ENCODE measurements around the gene LTB4R.

LTB4R gene

GRCh38 chr14:24279301-24280186 is 31.8 kb upstream of the LTB4R start:
- peak in 8 of 14 donors; percentile 21 to 48 (median 36) for DNase-seq

GRCh38 chr14:24280797-24281460 is 30.4 kb upstream of the LTB4R start:
- no peak for DNase-seq

GRCh38 chr14:24281636-24282035 is 29.7 kb upstream of the LTB4R start:
- DNase-seq = no peak

- no peak for DNase-seq
Measured at GRCh38 chr14:24282736-24283135, 28.6 kb upstream of the LTB4R start.

DNA sequence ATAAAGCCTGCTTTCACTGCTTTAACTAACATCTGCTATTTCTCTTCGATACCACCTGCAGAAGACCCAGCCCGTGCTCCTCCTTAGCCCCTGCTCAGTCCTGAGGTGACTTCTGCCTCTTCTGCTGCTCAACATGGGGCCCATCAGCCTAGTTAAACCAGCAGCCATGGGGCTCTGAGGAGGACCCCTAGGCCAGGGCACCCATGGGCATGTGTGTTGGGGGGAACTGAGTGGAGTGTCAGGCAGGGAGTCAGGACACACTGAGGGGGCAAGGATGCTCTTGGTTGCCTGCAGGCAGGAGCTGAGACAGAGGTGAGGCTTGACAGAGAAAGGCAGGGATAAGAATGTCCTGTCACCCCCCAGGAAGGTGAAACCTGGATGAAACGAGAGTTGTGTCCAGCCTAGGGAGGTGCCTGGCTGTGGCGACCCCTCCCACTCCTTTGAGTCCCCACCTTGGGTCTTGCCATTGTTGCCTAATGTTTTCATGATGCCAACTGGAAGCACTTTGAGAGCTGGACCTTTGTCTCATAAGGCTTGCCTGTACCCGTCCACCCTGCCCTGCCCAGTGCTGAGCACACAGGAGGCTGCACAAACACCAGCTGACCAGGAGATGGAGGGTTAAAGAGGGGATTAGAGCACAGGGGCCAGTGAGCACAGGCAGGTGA is 27.4 kb upstream of the LTB4R start:
- no peak for DNase-seq

GRCh38 chr14:24284501-24285035 is 26.7 kb upstream of the LTB4R start:
- DNase-seq = no peak

DNA sequence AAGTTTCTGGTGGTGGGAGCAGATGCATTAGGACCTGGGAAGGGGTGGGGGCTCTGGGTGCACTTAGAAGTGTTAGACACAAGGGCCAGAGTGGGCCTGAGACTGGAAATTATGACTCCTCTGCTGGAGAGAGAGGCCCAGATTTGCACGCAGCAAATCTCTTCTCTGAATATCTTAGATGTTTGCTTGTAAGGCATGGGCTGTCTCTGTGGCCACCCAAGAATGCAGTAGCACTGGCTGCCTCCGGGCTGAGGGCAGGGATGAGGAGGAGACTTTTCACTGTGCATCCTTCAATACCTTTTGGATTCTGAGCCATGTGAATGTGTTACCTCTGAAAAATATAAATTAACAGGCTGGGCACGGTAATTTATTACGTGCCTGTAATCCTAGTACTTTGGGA is 26.0 kb upstream of the LTB4R start:
- DNase-seq = no peak

DNA sequence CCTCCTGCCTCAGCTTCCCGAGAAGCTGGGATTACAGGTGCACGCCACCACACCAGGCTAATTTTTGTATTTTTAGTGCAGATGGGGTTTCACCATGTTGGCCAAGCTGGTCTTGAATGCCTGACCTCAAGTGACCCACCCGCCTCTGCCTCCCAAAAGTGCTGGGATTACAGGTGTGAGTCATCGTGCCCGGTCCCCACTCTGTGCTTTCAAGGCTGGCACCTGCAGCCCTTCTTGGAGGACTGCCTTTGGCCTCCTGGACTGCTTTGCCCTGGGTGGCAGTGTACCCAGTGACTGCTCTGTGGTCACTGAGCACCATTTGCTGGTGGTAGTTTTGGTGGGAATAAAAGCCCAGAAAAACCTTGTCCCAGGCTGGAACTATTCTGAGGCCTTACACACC is 24.3 kb upstream of the LTB4R start:
- no peak for DNase-seq

DNA sequence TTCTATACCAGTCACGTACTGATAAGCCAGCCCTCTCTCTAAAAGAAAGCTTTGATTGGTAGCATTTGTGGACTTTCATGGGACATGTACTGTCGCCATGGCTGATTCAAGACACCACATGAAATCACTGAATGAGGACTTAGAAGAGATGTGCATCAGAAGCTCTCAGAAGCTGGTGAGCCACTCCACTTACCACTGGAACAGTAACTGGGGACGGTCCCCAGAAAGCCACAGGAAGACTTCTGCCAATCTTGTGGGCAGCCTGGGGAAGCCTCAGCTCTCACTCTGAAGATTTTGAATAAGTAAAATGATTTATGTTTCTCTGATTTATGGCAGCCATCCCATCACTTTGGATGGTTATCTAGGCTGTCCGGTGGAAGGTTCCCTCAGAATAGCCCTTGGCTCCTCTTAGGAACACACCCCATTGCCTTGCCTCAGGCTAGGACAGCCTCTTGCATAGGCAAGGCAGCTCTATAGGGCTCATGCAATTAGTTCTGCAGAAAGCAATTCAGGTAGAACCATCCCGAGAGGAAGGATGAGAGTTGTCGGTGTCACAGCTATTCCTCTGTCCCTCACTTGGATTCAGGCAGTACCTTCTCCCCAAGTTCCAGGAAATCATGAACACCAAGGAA is 21.5 kb upstream of the LTB4R start:
- DNase-seq = no peak

DNA sequence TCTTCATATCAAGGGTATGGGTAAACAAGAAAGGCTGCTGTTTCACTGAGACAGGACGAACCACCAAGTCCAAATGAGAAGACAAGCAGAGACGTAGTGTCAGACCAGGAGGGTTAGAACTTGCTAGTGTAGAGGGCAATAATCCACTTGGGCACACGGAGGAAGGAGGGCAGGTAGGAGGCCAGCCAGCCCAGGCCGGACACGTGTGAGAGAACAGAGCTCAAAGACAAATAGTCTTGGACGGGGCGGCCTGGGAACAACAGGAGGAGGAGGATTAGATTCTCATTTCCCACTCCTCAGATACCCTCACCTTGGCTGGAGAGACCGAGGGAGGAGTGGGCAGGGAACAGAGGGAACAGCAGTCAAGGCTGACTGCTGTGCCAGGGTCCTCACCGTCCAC is 20.6 kb upstream of the LTB4R start:
- no peak for DNase-seq

GRCh38 chr14:24291446-24292117 is 19.7 kb upstream of the LTB4R start:
- no peak for DNase-seq

GRCh38 chr14:24292118-24292807 is 19.0 kb upstream of the LTB4R start:
- DNase-seq = no peak

GRCh38 chr14:24293525-24293924 is 17.8 kb upstream of the LTB4R start:
- no peak for DNase-seq

- peak in 7 of 14 donors; percentile 17 to 53 (median 32) for DNase-seq
Measured at GRCh38 chr14:24296341-24297157, 14.8 kb upstream of the LTB4R start.

DNA sequence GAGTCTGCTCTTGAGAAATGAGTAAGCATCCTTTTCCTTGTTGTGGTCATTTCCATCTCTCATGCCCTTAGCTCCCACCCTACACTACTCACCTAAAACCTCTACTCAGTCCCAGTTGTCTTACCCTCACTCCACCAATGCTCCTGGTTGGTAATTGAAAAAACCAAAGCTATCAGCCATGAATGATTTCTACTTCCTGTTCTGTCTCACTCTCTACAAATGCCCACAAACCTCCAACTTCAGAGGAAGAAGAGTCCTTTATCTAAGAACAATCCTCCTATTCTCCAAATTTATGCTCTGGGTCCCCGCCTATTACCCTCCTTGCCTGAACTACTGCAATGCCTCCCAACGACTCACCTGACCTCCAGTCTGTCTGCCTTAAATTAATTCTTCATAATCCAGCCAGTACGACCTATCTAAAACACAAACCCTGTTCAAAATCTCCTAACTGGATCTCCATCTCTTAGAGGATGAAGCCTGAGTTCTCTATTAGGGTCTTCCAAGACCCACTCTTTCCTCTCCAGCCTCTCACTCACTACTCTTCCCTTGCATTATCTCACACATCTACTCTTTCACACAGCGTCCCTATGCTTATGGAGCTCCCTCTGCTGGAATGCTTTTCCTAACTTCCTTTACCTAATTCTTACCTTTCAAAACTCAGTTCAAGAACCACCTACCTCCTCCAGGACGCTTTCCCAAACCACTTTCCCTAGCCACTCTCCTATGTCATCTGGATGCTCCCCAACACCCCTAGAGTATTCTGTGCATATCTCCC is 13.9 kb upstream of the LTB4R start:
- DNase-seq = no peak

- peak in 2 of 14 donors; percentile 46 to 59 for DNase-seq
Measured at GRCh38 chr14:24298892-24299254, 12.4 kb upstream of the LTB4R start.

- peak in 13 of 14 donors; percentile 28 to 87 (median 78) for DNase-seq
Measured at GRCh38 chr14:24299255-24300191, 11.8 kb upstream of the LTB4R start, which contains the start of the genes DHRS1 and NOP9. DHRS1 (minus strand) TSS chr14:24299780; CDS start chr14:24299106, 674 bp downstream. NOP9 (plus strand) TSS chr14:24299850; CDS start chr14:24299955, 105 bp downstream.

DNA sequence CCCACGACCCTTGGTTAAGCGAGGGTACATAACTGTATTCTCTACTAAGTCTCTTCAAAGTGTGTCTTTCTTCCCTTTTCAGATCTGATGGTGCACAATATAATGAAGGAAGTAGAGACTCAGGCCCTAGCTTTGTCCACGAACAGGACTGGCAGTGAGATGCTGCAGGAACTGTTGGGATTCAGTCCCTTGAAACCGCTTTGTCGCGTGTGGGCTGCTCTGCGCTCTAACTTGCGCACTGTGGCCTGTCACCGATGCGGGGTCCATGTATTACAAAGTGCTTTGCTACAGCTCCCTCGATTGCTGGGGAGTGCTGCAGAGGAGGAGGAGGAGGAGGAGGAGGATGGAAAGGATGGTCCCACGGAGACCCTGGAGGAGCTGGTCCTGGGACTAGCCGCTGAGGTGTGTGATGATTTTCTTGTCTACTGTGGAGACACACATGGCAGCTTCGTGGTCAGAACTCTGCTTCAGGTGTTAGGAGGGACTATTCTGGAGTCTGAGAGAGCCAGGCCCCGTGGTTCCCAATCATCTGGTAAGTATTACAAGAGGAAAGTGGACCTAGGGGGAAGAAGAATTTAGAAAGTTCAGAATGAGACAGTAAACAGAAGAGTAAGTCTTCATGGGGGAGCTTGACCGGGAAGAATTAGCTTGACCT is 10.8 kb upstream of the LTB4R start:
- DNase-seq = no peak

Measured in C1 segment of cervical spinal cord (tissue), 14 donors.